ENCODE data around the gene DDIT4. TPM values are rescaled to one million over a fixed set of nuclear protein-coding genes. Genes with fewer than 3 reads are reported as not detected.
A peak's percentile ranks its signal among the peaks of the same experiment; 100 is the strongest.

The DDIT4 gene
- total and polyA plus RNA-seq, 9 of the 15 experiments (the other 6 are each of a cell fraction or from before 2014, with no cell fraction given), result 8.2 to 675 (median 159) TPM

DNA sequence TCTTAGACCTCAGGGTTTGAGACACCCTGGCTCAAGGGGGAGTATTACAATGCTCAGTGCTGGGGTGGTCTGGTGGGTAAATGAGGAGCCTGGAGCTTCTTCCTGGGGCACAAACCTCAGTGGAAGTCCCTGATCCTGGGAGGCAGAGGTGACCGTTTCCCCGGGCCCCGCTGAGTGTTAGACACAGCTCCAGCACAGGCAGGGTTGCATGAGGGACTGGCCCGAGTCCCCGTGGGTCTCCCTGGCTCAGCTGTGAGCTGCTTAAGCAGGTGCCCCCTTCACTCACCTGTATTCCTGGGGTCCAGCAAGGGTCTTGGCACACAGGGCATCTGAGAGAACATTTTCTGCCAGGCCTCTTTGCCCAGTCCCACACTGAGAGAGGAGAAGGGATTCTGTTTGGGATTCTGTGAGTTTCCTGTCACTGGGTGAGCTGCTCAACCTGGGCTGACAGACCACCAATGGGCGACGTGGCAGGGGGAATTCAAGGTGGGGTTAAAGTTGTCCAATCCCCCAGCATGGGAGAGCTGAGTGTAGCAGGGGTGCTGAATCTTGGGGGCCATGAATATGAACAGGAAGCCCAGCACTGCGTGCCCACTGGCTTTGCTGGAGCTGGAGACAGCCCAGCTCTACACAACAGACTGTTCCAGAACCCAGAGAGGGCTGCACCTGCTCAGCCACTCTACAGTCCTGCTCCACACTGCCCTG, 29.9 kb downstream of the DDIT4 start:
- in situ Hi-C loops (cut with MboI), result no loop called here

More for the DNA sequence above, 29.9 kb downstream of the DDIT4 start:
- no peaks in the 10 kb centered on the region for H3K9me3 ChIP-seq (replicated peaks; ENCODE audit: control insufficient read depth, insufficient read depth, low read depth, low read length)
- FAIRE-seq (no peak), DNase-seq (ENCODE audit: extremely low read depth in 1 of 4, low spot score in 3 of 4) (no peak), ATAC-seq (peak; percentile 12)
- H3K27ac ChIP-seq (ENCODE audit: extremely low read depth, low read depth, low read length), result peak overlapping the region; percentile 14; the same call in 1 of the 3 replicates
- peak; percentile 70; the same call in 1 of the 2 replicates for TF ChIP-seq GABPB2 (CRISPR knock-in tag; conservative IDR thresholded peaks at IDR 0.05)
- TF ChIP-seq RHOXF2B (CRISPR knock-in tag; conservative IDR thresholded peaks at IDR 0.05), result 0 out of 2 replicates have a peak, but pooled peaks have one; percentile 39
- TF ChIP-seq, protein P1, sequence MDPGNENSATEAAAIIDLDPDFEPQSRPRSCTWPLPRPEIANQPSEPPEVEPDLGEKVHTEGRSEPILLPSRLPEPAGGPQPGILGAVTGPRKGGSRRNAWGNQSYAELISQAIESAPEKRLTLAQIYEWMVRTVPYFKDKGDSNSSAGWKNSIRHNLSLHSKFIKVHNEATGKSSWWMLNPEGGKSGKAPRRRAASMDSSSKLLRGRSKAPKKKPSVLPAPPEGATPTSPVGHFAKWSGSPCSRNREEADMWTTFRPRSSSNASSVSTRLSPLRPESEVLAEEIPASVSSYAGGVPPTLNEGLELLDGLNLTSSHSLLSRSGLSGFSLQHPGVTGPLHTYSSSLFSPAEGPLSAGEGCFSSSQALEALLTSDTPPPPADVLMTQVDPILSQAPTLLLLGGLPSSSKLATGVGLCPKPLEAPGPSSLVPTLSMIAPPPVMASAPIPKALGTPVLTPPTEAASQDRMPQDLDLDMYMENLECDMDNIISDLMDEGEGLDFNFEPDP (CRISPR knock-in tag; IDR thresholded peaks at IDR 0.05), result 0 out of 2 replicates have a peak, but pooled peaks have one; percentile 13
- TF ChIP-seq, protein P2, sequence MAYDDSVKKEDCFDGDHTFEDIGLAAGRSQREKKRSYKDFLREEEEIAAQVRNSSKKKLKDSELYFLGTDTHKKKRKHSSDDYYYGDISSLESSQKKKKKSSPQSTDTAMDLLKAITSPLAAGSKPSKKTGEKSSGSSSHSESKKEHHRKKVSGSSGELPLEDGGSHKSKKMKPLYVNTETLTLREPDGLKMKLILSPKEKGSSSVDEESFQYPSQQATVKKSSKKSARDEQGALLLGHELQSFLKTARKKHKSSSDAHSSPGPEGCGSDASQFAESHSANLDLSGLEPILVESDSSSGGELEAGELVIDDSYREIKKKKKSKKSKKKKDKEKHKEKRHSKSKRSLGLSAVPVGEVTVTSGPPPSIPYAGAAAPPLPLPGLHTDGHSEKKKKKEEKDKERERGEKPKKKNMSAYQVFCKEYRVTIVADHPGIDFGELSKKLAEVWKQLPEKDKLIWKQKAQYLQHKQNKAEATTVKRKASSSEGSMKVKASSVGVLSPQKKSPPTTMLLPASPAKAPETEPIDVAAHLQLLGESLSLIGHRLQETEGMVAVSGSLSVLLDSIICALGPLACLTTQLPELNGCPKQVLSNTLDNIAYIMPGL (CRISPR knock-in tag; IDR thresholded peaks at IDR 0.05), result no peak
- peak; percentile 55; the same call in 1 of the 2 replicates for TF ChIP-seq POLR2G (IDR thresholded peaks at IDR 0.05; ENCODE audit: low read depth, low read length)
- TF ChIP-seq RBFOX2 (IDR thresholded peaks at IDR 0.05; ENCODE audit: low read depth, low read length), result peak; percentile 56
- TF ChIP-seq, protein P3, sequence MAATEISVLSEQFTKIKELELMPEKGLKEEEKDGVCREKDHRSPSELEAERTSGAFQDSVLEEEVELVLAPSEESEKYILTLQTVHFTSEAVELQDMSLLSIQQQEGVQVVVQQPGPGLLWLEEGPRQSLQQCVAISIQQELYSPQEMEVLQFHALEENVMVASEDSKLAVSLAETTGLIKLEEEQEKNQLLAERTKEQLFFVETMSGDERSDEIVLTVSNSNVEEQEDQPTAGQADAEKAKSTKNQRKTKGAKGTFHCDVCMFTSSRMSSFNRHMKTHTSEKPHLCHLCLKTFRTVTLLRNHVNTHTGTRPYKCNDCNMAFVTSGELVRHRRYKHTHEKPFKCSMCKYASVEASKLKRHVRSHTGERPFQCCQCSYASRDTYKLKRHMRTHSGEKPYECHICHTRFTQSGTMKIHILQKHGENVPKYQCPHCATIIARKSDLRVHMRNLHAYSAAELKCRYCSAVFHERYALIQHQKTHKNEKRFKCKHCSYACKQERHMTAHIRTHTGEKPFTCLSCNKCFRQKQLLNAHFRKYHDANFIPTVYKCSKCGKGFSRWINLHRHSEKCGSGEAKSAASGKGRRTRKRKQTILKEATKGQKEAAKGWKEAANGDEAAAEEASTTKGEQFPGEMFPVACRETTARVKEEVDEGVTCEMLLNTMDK (IDR thresholded peaks at IDR 0.05; ENCODE audit: borderline replicate concordance, insufficient read depth, low read depth, low read length, poor library complexity, severe bottlenecking), result no peak
- H3K4me3 ChIP-seq, result no peak overlapping the region
- peaks cover 26 to 35% of the 10 kb centered on the region in 2 experiments for H3K4me1 ChIP-seq (replicated peaks in 1 of 2; ENCODE audit: control insufficient read depth in 2 of 2, insufficient read depth in 2 of 2, low read length in 2 of 2)
- no TSS peak for BruUV-seq (replicated peaks)
- ChIA-PET POLR2A (interaction anchor here (0.6 to 10.0 kb wide), 13 partner anchors 10 to 484 kb away, joined by 3 to 199 read pairs (median 4); partner anchors contain the start of gene DDIT4), CTCF (ENCODE audit: low intra/inter-chr PET ratio) (no interaction called here)
- no peaks in the 10 kb centered on the region for H3K79me2 ChIP-seq (ENCODE audit: control insufficient read depth, insufficient read depth, low read length)
- H2AFZ ChIP-seq (ENCODE audit: low read depth, low read length), result peak overlapping the region; percentile 61; the same call in 1 of the 2 replicates
- 68% methylated on average over 8 of the region's 8 CpGs for WGBS (ENCODE audit: insufficient coverage, low coverage, missing lambda C conversion rate)
- no peaks in the 10 kb centered on the region for H4K20me1 ChIP-seq (replicated peaks; ENCODE audit: control insufficient read depth, insufficient read depth, low read length)
- H3K36me3 ChIP-seq (ENCODE audit: control insufficient read depth, insufficient read depth, low read length), result no peaks in the 10 kb centered on the region
- H3K9me1 ChIP-seq (ENCODE audit: control insufficient read depth, insufficient read depth, low read length), result peaks cover 2% of the 10 kb centered on the region
- peak overlapping the region in 1 of 2 experiments; percentile 66; a peak in 3 of 4 replicates for H3K9ac ChIP-seq (ENCODE audit: insufficient read depth in 1 of 2, low read depth in 2 of 2, low read length in 2 of 2)
- H3K4me2 ChIP-seq (ENCODE audit: insufficient read depth, low read length), result peak overlapping the region; percentile 21; the same call in 1 of the 2 replicates
- H3K27me3 ChIP-seq (ENCODE audit: control insufficient read depth in 2 of 2, insufficient read depth in 2 of 2, low read length in 2 of 2), result no peaks in the 10 kb centered on the region
- intact Hi-C loops (cut with micrococcal nuclease), result no loop called here
